IMR-90 (cell line): ENCODE measurements around the gene CHL1. TPM values are rescaled to one million over a fixed set of nuclear protein-coding genes. Genes with fewer than 3 reads are reported as not detected.

Experiments used
- ATAC-seq: fragments of 200-7000 bp; cut with Tn5 transposase; 2 replicates; pipeline ENCODE4 v1.9.1; 2020; ENCODE audit warnings: low read depth, mild to moderate bottlenecking, moderate library complexity
- BruUV-seq: library from RNA; stranded (reverse); fragments of 400-500 nt; replicated peaks from 2 replicates; lab custom pipeline; 2021; lab: Mats Ljungman, UMichigan
- CTCF ChIA-PET: fragments of 300-600 bp; formaldehyde crosslinking; extraction: SDS; loops from one replicate; lab custom pipeline; 2021; ENCODE audit warnings: antibody characterized with exemption; lab: Yijun Ruan, JAX
- POLR2A ChIA-PET: fragments of 300-600 bp; sonication (Branson Sonifier 250); formaldehyde crosslinking; loops from one replicate; lab custom pipeline; 2022; ENCODE audit warnings: antibody characterized with exemption; ENCODE audit not compliant: unreplicated experiment; lab: Charles Lee
- DNase-seq: peaks from one replicate; pipeline ENCODE4 v3.0.0; 2013
- H2AFZ ChIP-seq: replicated peaks from 2 replicates; pipeline ENCODE3; 2013; ENCODE audit warnings: low read length, mild to moderate bottlenecking; ENCODE audit not compliant: poor library complexity
- H2AK5ac ChIP-seq: 2 replicates; pipeline ENCODE4 v1.6.1; 2013; ENCODE audit warnings: low read depth, low read length, inconsistent platforms
- H2AK9ac ChIP-seq: replicated peaks from 2 replicates; pipeline ENCODE3; 2013; ENCODE audit warnings: mild to moderate bottlenecking, low read depth, low read length, moderate library complexity; ENCODE audit not compliant: poor library complexity
- H2BK120ac ChIP-seq: 2 replicates; pipeline ENCODE4 v1.6.1; 2013; ENCODE audit warnings: low read depth, low read length, inconsistent platforms
- H2BK15ac ChIP-seq: 3 replicates; pipeline ENCODE4 v1.6.1; 2013; ENCODE audit warnings: low read depth, low read length, inconsistent platforms
- H2BK20ac ChIP-seq: 2 replicates; pipeline ENCODE4 v1.6.1; 2013; ENCODE audit warnings: low read depth, mild to moderate bottlenecking, inconsistent platforms, low read length, moderate library complexity
- H2BK5ac ChIP-seq: 2 replicates; pipeline ENCODE4 v1.6.1; 2013; ENCODE audit warnings: mild to moderate bottlenecking, low read depth, low read length, inconsistent platforms; ENCODE audit not compliant: poor library complexity, severe bottlenecking
- H3K14ac ChIP-seq: replicated peaks from 2 replicates; pipeline ENCODE4 v1.6.1; 2013; ENCODE audit warnings: low read depth, low read length, inconsistent platforms
- H3K18ac ChIP-seq: 2 replicates; pipeline ENCODE4 v1.6.1; 2013; ENCODE audit warnings: low read depth, low read length, control low read depth
- H3K23ac ChIP-seq: 2 replicates; pipeline ENCODE4 v1.6.1; 2013; ENCODE audit warnings: low read depth, low read length, inconsistent platforms
- H3K27ac ChIP-seq: 2 replicates; pipeline ENCODE4 v1.5.1; 2013; ENCODE audit warnings: mild to moderate bottlenecking, control low read depth, low read length; ENCODE audit not compliant: insufficient read depth
- H3K27me3 ChIP-seq: 2 replicates; pipeline ENCODE4 v1.6.1; 2013; ENCODE audit warnings: low read length; ENCODE audit not compliant: control insufficient read depth, insufficient read depth
- H3K36me3 ChIP-seq: 2 replicates; pipeline ENCODE4 v1.6.1; 2013; ENCODE audit warnings: low read length, mixed read lengths; ENCODE audit not compliant: control insufficient read depth, insufficient read depth
- H3K4ac ChIP-seq: 2 replicates; pipeline ENCODE4 v1.6.1; 2013; ENCODE audit warnings: low read depth, low read length, inconsistent platforms
- H3K4me1 ChIP-seq: 2 replicates; pipeline ENCODE4 v1.6.1; 2013; ENCODE audit warnings: low read length, mixed read lengths; ENCODE audit not compliant: control insufficient read depth, insufficient read depth
- H3K4me2 ChIP-seq: 2 replicates; pipeline ENCODE4 v1.6.1; 2013; ENCODE audit warnings: low read depth, mild to moderate bottlenecking, control low read depth, low read length, moderate library complexity
- H3K4me3 ChIP-seq: 2 replicates; pipeline ENCODE4 v1.5.1; 2013; ENCODE audit warnings: low read depth, mild to moderate bottlenecking, control low read depth, low read length, moderate library complexity; ENCODE audit not compliant: insufficient read depth
- H3K56ac ChIP-seq: 2 replicates; pipeline ENCODE4 v1.6.1; 2013; ENCODE audit warnings: low read length, inconsistent platforms; ENCODE audit not compliant: insufficient read depth; ENCODE audit errors: extremely low read depth
- H3K79me1 ChIP-seq, 2 experiments: 2 replicates each; pipeline ENCODE4 v1.6.1; 2013; ENCODE audit warnings: low read length in 2 of 2, inconsistent platforms in 1 of 2, low read depth in 1 of 2
- H3K9ac ChIP-seq: 2 replicates; pipeline ENCODE4 v1.6.1; 2013; ENCODE audit warnings: low read depth, low read length, control low read depth
- H3K9me1 ChIP-seq: 2 replicates; pipeline ENCODE4 v1.6.1; 2013; ENCODE audit warnings: low read length, inconsistent platforms; ENCODE audit not compliant: insufficient read depth
- H3K9me3 ChIP-seq: 2 replicates; pipeline ENCODE4 v1.6.1; 2013; ENCODE audit warnings: low read length; ENCODE audit not compliant: control insufficient read depth, insufficient read depth
- H4K20me1 ChIP-seq: 2 replicates; pipeline ENCODE4 v1.6.1; 2013; ENCODE audit warnings: low read length, inconsistent platforms; ENCODE audit not compliant: insufficient read depth
- H4K5ac ChIP-seq: 2 replicates; pipeline ENCODE4 v1.6.1; 2013; ENCODE audit warnings: mild to moderate bottlenecking, low read depth, low read length, control low read depth
- H4K8ac ChIP-seq, 2 experiments: 2 replicates each; pipeline ENCODE4 v1.6.1; 2013; ENCODE audit warnings: low read depth in 2 of 2, low read length in 2 of 2, control low read depth in 1 of 2, inconsistent platforms in 1 of 2
- H4K91ac ChIP-seq: 2 replicates; pipeline ENCODE4 v1.6.1; 2013; ENCODE audit warnings: low read depth, low read length, inconsistent platforms; ENCODE audit not compliant: insufficient read depth
- CEBPB ChIP-seq: IDR thresholded peaks from 2 replicates; pipeline ENCODE4 v1.6.1; 2012; ENCODE audit warnings: low read depth, low read length, improper control_type of control experiment
- CHD1 ChIP-seq: IDR thresholded peaks from 2 replicates; pipeline ENCODE4 v1.6.1; 2012; ENCODE audit warnings: low read depth, low read length, improper control_type of control experiment
- MAFK ChIP-seq: IDR thresholded peaks from 2 replicates; pipeline ENCODE4 v1.6.1; 2012; ENCODE audit warnings: low read depth, low read length, improper control_type of control experiment
- POLR2A ChIP-seq: IDR thresholded peaks from 2 replicates; pipeline ENCODE4 v1.6.1; 2012; ENCODE audit warnings: mild to moderate bottlenecking, low read depth, low read length
- RCOR1 ChIP-seq: IDR thresholded peaks from 2 replicates; pipeline ENCODE4 v1.6.1; 2012; ENCODE audit warnings: mild to moderate bottlenecking, low read length, improper control_type of control experiment; ENCODE audit not compliant: insufficient replicate concordance
- RFX5 ChIP-seq: IDR thresholded peaks from 2 replicates; pipeline ENCODE4 v1.8.0; 2012; ENCODE audit warnings: low read depth, mild to moderate bottlenecking, low read length, moderate library complexity
- WGBS, 2 experiments: methylation state at CpG; one replicate each; pipeline versions ENCODE4 v1.1.5 to v1.1.7; 2013; ENCODE audit warnings: missing lambda C conversion rate in 2 of 2; ENCODE audit not compliant: insufficient read length in 1 of 2; ENCODE audit errors: extremely low coverage in 2 of 2; 5-methylcytosine and 5-hydroxymethylcytosine counted together
- dilution Hi-C: fragments of 300-500 bp; cut with HindIII; formaldehyde crosslinking; loops from one replicate; pipeline ENCODE4 v1.14.3; 2018; ENCODE audit warnings: low sequenced_read_pairs; ENCODE audit not compliant: unreplicated experiment
- in situ Hi-C: fragments of 300-500 bp; cut with MboI; formaldehyde crosslinking; loops from 3 replicates; pipeline ENCODE4 v1.14.3; 2019; ENCODE audit warnings: low sequenced_read_pairs, inconsistent platforms, mixed read lengths
- intact Hi-C: fragments of 100-400 bp; cut with micrococcal nuclease; formaldehyde crosslinking; loops from 2 replicates; pipeline ENCODE4 v1.10.0; 2022
- polyA plus RNA-seq, 3 experiments: library from polyadenylated mRNA; depleted of rRNA; stranded (reverse); fragments of >200 nt; gene quantifications; 2 replicates each; pipeline ENCODE4 v1.2.3, GENCODE V29; 2012; ENCODE audit warnings: low replicate concordance in 1 of 3
- total RNA-seq: library from RNA; depleted of rRNA; stranded (reverse); fragments of >200 nt; gene quantifications from 2 replicates; pipeline ENCODE4 v1.2.3, GENCODE V29; 2012
- TF ChIP-seq, protein P1 (sequence below): fragments of 150-350 bp; IDR thresholded peaks from 2 replicates; pipeline ENCODE4 v1.6.1; 2016; ENCODE audit warnings: low read depth, mild to moderate bottlenecking, low read length, moderate library complexity, borderline replicate concordance
- TF ChIP-seq, protein P2 (sequence below): fragments of 150-350 bp; IDR thresholded peaks from 2 replicates; pipeline ENCODE4 v1.6.1; 2017; ENCODE audit warnings: mild to moderate bottlenecking, antibody characterized with exemption, low read length, low read depth

The CHL1 gene
- total and polyA plus RNA-seq, 2 of the 4 experiments (the other 2 are of a cell fraction), result 0.38 to 1.6 TPM

DNA sequence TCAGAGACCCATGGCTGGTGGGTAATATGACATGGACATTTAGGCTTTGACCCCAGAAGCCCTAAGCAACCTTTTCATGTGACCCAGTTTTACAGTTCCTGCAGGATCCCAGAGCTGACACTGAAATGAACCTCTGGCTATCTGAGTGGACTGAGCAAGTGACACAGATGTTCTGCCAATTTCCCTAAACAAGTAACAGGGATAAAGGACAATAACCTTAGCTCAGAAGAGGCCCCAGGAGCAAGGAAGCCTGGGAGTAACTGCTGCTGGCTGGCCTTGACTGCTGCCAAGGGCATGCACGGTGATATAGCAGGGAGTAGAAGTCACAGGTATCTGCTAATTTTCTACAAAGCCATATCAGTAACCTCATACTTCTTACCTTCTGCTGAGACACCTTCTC lies 177.9 kb downstream of the CHL1 start:
- TF ChIP-seq CHD1, result no peak
- TF ChIP-seq, protein P1, sequence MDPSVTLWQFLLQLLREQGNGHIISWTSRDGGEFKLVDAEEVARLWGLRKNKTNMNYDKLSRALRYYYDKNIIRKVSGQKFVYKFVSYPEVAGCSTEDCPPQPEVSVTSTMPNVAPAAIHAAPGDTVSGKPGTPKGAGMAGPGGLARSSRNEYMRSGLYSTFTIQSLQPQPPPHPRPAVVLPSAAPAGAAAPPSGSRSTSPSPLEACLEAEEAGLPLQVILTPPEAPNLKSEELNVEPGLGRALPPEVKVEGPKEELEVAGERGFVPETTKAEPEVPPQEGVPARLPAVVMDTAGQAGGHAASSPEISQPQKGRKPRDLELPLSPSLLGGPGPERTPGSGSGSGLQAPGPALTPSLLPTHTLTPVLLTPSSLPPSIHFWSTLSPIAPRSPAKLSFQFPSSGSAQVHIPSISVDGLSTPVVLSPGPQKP, result no peak
- TF ChIP-seq RCOR1, result no peak
- no peak for TF ChIP-seq RFX5
- TF ChIP-seq MAFK, result no peak
- TF ChIP-seq, protein P2, sequence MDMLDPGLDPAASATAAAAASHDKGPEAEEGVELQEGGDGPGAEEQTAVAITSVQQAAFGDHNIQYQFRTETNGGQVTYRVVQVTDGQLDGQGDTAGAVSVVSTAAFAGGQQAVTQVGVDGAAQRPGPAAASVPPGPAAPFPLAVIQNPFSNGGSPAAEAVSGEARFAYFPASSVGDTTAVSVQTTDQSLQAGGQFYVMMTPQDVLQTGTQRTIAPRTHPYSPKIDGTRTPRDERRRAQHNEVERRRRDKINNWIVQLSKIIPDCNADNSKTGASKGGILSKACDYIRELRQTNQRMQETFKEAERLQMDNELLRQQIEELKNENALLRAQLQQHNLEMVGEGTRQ, result no peak
- no peak for TF ChIP-seq POLR2A
- TF ChIP-seq CEBPB, result no peak
- Histone ChIP-seq H3K79me1 (no peaks in the 10 kb centered on the region), H4K20me1 (no peaks in the 10 kb centered on the region), H3K18ac (no peak overlapping the region), H3K9me3 (no peaks in the 10 kb centered on the region), H4K5ac (no peak overlapping the region), H3K4me1 (no peaks in the 10 kb centered on the region), H3K9ac (no peak overlapping the region), H2BK120ac (no peak overlapping the region), H2AK9ac (peak overlapping the region; percentile 28), H3K14ac (no peak overlapping the region), H3K27me3 (no peaks in the 10 kb centered on the region), H2BK20ac (no peak overlapping the region), H4K91ac (no peak overlapping the region), H3K23ac (no peak overlapping the region), H3K36me3 (no peaks in the 10 kb centered on the region), H3K4ac (no peak overlapping the region), H3K4me2 (no peak overlapping the region), H2AFZ (no peak overlapping the region), H3K56ac (no peak overlapping the region), H2BK5ac (no peak overlapping the region), H4K8ac (no peak overlapping the region), H3K27ac (no peak overlapping the region), H2BK15ac (no peak overlapping the region), H2AK5ac (no peak overlapping the region), H3K4me3 (no peak overlapping the region), H3K9me1 (no peaks in the 10 kb centered on the region)
- ChIA-PET POLR2A (no interaction called here), CTCF (no interaction called here)
- intact Hi-C loops (no loop called here), dilution Hi-C loops (no loop called here), in situ Hi-C loops (no loop called here)
- BruUV-seq, result no TSS peak
- WGBS, 2 experiments, result no CpG with 5 or more reads among the region's 1 CpG
- DNase-seq (no peak), ATAC-seq (no peak)
